OCI-LY3 (cell line): ENCODE results near the gene DDX39A.

Experiments used
- H2AFZ ChIP-seq: fragments of 200-600, 300-600 bp; shearing (Covaris generic); 2 replicates; pipeline ENCODE4 v1.6.0; 2014; ENCODE audit warnings: antibody characterized with exemption, low read depth, low read length
- H3K27ac ChIP-seq: fragments of 200-600, 300-600 bp; sonication (generic); 2 replicates; pipeline ENCODE4 v1.5.1; 2014; ENCODE audit warnings: mild to moderate bottlenecking, low read length, moderate library complexity, mixed read lengths
- H3K27me3 ChIP-seq: fragments of 200-600, 300-600 bp; sonication (generic); 2 replicates; pipeline ENCODE4 v1.6.1; 2014; ENCODE audit warnings: low read depth, low read length, mixed read lengths
- H3K36me3 ChIP-seq: fragments of 200-600, 300-600 bp; sonication (generic); replicated peaks from 2 replicates; pipeline ENCODE3; 2014; ENCODE audit warnings: low read depth, low read length, mixed read lengths
- H3K4me1 ChIP-seq: fragments of 300-600, 200-600 bp; sonication (generic); 2 replicates; pipeline ENCODE4 v1.6.1; 2014; ENCODE audit warnings: low read length, mixed read lengths
- H3K4me2 ChIP-seq: fragments of 200-600, 300-600 bp; sonication (generic); 2 replicates; pipeline ENCODE4 v1.6.1; 2014; ENCODE audit warnings: low read length, mixed read lengths
- H3K4me3 ChIP-seq: fragments of 300-600, 200-600 bp; sonication (generic); 2 replicates; pipeline ENCODE4 v1.5.1; 2014; ENCODE audit warnings: antibody characterized with exemption, mild to moderate bottlenecking, low read length, moderate library complexity
- H3K79me2 ChIP-seq: fragments of 300-600, 200-600 bp; shearing (Covaris generic); 2 replicates; pipeline ENCODE4 v1.6.1; 2014; ENCODE audit warnings: mild to moderate bottlenecking, low read length, mixed read lengths
- H3K9ac ChIP-seq: fragments of 300-600, 200-600 bp; shearing (Covaris generic); 2 replicates; pipeline ENCODE4 v1.6.0; 2014; ENCODE audit warnings: mild to moderate bottlenecking, low read length, moderate library complexity
- H3K9me3 ChIP-seq: fragments of 200-600, 300-600 bp; shearing (Covaris generic); 2 replicates; pipeline ENCODE4 v1.6.1; 2014; ENCODE audit warnings: low read length, mixed read lengths; ENCODE audit not compliant: insufficient read depth
- H4K20me1 ChIP-seq: fragments of 200-600, 300-600 bp; sonication (generic); 2 replicates; pipeline ENCODE4 v1.6.1; 2016; ENCODE audit warnings: low read length, mixed read lengths; ENCODE audit not compliant: insufficient read depth
- EZH2phosphoT487 ChIP-seq: fragments of 200-600 bp; shearing (Covaris generic); IDR thresholded peaks from 2 replicates; pipeline ENCODE4 v1.6.1; 2018; ENCODE audit warnings: antibody characterized with exemption, mixed run types, low read depth
- TF ChIP-seq, protein P1 (sequence below): fragments of 200-600, 300-600 bp; sonication (generic); IDR thresholded peaks from 2 replicates; pipeline ENCODE4 v1.5.1; 2014; ENCODE audit warnings: antibody characterized with exemption, low read length, low read depth

DDX39A gene

DNA sequence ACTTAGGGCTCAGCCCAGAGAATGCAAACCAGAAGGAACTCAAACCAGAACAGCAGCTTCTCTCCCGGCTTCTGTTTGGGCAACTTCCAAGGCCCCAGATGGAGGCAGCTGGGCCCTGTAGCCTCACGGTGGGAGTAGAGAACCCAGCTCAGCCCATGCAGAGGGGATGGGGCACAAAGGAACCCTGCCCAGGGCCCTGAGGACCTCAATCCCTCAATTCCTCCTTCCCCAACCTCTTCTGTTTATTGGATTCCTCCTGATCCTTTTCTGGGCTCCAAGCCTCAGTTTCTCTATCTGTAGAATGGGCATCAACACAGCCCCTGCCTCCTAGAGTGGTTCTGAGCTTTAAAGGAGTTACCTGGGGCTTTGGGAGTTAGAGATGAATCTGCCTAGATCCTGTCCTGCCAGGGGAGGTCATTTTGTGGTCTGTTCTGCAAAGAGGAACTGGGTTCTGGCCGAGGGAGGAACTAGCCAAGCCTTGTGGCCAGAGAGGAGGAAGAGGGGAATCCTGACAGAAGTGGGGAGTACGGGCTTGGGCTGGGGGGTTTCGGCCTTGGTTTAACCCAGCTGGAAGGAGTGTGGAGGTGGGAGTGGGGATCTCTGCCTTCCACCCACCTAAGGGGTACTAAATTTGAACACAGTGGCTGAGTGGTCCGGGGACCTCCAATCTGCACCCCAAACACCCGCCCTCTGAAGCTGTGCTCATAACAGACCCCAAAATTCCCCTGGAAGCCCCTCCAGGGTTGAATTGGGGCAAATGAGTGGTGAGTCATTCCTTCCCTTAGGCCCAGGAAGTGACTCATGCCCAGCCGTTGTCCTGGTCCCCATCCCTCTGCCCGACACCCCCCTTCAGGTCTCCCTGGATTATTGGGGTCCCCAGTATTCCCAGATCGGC lies 35.2 kb downstream of the DDX39A start:
- peak overlapping the region; percentile 94 for H3K4me3 ChIP-seq
- no peaks in the 10 kb centered on the region for H4K20me1 ChIP-seq
- no peak overlapping the region for H2AFZ ChIP-seq
- H3K4me1 ChIP-seq, result peaks cover 57% of the 10 kb centered on the region
- H3K4me2 ChIP-seq, result peak overlapping the region; percentile 98
- peak overlapping the region; percentile 94 for H3K9ac ChIP-seq
- H3K9me3 ChIP-seq, result no peaks in the 10 kb centered on the region
- peak overlapping the region; percentile 95 for H3K27ac ChIP-seq
- H3K79me2 ChIP-seq, result peaks cover 64% of the 10 kb centered on the region
- no peaks in the 10 kb centered on the region for H3K27me3 ChIP-seq
- no peak for TF ChIP-seq EZH2phosphoT487
- TF ChIP-seq, protein P1, sequence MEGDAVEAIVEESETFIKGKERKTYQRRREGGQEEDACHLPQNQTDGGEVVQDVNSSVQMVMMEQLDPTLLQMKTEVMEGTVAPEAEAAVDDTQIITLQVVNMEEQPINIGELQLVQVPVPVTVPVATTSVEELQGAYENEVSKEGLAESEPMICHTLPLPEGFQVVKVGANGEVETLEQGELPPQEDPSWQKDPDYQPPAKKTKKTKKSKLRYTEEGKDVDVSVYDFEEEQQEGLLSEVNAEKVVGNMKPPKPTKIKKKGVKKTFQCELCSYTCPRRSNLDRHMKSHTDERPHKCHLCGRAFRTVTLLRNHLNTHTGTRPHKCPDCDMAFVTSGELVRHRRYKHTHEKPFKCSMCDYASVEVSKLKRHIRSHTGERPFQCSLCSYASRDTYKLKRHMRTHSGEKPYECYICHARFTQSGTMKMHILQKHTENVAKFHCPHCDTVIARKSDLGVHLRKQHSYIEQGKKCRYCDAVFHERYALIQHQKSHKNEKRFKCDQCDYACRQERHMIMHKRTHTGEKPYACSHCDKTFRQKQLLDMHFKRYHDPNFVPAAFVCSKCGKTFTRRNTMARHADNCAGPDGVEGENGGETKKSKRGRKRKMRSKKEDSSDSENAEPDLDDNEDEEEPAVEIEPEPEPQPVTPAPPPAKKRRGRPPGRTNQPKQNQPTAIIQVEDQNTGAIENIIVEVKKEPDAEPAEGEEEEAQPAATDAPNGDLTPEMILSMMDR, result no peak
- H3K36me3 ChIP-seq, result peaks cover 3% of the 10 kb centered on the region

DNA sequence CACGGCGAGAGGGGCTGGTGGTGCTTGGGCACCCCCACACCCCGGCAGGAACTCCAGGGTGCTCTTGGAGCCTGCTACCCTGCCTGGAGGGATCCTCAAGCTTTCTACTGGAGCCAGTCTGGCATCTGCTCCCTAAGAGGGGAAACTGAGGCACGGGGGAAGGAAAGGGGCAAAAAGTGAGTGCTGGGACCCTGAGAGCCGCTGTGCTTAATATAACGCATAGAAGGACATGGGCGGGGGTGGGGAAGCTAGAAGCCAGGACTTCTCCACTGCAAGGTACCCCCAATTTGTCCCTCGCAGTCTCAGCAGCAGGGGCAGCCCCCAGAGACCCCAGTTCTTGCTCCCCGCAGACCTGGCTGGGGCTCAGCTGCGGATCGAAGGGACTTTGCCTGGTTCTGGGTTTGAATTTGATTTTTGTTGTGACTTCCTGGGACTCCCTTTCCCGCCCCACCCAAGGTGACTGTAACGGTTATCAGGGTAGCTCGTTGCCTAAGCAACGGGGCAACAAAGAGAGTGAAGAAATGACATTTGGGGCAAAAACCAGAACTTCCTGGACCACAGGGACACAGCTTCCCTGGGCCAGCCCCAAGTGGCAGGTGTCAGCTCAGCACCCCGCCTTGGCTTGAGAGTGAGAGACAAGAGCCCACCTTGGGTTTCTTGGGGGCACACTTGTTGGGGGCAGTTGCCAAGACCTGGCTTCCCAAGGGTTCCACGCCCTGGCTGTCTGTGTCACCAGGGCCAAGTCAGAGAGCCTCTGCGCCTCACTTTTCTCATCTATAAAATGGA lies 37.3 kb downstream of the DDX39A start:
- Histone ChIP-seq H3K9me3 (no peaks in the 10 kb centered on the region), H2AFZ (peak overlapping the region; percentile 22; the same call in 1 of the 2 replicates), H3K9ac (peak overlapping the region; percentile 89), H3K4me3 (peak overlapping the region; percentile 94), H3K79me2 (peaks cover 61% of the 10 kb centered on the region), H3K4me1 (peaks cover 61% of the 10 kb centered on the region), H3K27ac (peak overlapping the region; percentile 95), H3K36me3 (peaks cover 3% of the 10 kb centered on the region), H4K20me1 (no peaks in the 10 kb centered on the region), H3K27me3 (no peaks in the 10 kb centered on the region), H3K4me2 (peak overlapping the region; percentile 98)
- TF ChIP-seq, protein P1, result 0 out of 2 replicates have a peak, but pooled peaks have one; percentile 4
- no peak for TF ChIP-seq EZH2phosphoT487

DNA sequence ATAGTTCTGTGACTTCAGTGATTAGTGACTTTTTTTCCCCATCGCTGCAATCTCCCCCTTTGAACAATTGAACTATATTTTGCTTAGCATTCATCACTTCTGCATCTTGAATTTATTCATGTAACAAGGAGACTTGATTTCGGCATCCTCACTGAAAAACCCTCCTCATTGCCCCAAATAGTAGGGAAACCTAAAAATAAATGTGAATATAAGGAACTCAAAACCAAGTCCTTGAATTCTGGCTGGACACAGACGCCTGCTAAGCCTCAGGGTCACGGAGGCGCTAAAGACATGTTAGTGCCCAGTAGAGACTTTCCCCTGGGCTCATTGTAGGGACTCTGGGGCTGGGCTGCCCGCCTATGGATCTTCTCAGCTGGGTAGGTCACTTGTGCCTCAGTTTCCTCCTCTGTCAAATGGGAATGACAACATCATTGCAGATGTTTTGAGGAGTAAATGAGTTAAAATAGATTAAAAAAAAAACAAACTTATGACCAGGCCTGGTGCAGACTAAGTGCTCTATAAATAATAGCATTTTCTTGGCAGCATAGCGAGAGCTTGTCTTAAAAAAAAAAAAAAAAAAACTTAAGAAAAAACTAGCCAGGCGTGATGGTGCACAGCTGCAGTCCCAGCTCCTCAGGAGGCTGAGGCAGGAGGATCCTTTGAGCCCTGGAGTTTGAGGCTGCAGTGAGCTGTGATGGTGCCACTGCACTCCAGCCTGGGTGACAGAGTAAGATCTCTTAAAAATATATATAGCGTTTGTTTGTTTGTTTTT lies 39.7 kb downstream of the DDX39A start:
- Histone ChIP-seq H2AFZ (no peak overlapping the region), H3K27me3 (no peaks in the 10 kb centered on the region), H3K36me3 (no peaks in the 10 kb centered on the region), H3K4me1 (peaks cover 61% of the 10 kb centered on the region), H3K27ac (no peak overlapping the region), H4K20me1 (no peaks in the 10 kb centered on the region), H3K9me3 (no peaks in the 10 kb centered on the region), H3K79me2 (peaks cover 44% of the 10 kb centered on the region), H3K9ac (no peak overlapping the region), H3K4me2 (no peak overlapping the region), H3K4me3 (no peak overlapping the region)
- TF ChIP-seq, protein P1, result no peak
- TF ChIP-seq EZH2phosphoT487, result no peak
